ENCODE data around the gene UQCRFS1.

The UQCRFS1 gene

DNA sequence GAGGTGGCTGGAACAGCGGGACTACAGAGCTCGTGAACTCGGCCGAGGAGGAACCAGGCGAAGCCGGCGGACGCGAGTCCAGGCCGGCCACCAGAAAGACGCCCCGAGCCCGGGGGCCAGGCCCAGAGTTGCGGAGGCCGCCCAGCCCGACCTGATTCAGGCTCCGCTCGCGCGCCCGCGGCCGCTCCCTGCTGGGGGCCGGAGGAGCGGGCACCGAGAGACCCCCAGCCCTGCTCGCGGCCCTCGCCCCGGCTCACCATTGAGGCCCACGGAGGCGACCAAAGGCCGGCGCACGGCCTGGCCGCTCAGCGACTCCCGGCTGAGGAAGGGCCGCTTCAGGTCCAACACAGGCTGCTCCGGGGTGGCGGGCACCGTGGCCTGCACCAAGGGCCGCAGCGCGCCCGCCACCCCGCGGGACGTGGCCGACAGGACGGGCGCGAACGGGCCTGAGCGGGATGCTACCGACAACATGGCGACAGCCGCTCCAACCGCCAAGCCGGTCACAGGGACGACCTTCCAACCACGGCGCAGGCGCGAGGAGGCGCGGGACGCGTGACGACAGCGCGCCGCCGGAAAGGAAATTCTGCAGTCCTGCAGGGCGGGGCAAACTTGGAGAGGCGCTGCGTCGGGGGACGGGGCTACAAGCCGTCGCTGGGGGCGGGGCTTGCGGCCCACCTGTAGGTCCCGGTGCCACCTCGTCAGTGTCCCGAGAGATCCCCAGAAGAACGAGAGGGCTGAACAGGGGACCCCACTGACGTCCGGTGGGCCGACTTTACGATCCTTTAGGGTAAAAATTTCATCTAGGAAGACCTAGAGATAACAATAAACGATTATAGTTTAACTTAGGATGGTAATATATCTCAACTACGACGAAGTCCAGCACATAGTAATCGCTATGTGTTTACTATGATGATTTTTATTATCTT lies at the start of gene UQCRFS1:
Gene UQCRFS1, minus strand, starts transcription at position 504 of the 926 bp plus-strand sequence. Its CDS starts 33 bp downstream, at position 471.
- Histone ChIP-seq H3K36me3 (ENCODE audit: control insufficient read depth, insufficient read depth, low read length) (no peaks in the 10 kb centered on the region), H3K9me3 (ENCODE audit: control insufficient read depth, low read length) (no peaks in the 10 kb centered on the region), H3K27ac (peak within 1 kb of the TSS; percentile 82), H3K4me2 (ENCODE audit: low read length) (peak within 1 kb of the TSS; percentile 83), H3K9ac (peak within 1 kb of the TSS; percentile 64), H3K27me3 (ENCODE audit: control insufficient read depth, insufficient read depth, low read length) (no peaks in the 10 kb centered on the region), H2AFZ (peak within 1 kb of the TSS; percentile 62), H3K4me3 (ENCODE audit: low read depth, low read length) (peak within 1 kb of the TSS; percentile 98), H3K79me2 (peaks cover 20% of the 10 kb centered on the region), H3K4me1 (peaks cover 8% of the 10 kb centered on the region)
- TF ChIP-seq, protein P1, sequence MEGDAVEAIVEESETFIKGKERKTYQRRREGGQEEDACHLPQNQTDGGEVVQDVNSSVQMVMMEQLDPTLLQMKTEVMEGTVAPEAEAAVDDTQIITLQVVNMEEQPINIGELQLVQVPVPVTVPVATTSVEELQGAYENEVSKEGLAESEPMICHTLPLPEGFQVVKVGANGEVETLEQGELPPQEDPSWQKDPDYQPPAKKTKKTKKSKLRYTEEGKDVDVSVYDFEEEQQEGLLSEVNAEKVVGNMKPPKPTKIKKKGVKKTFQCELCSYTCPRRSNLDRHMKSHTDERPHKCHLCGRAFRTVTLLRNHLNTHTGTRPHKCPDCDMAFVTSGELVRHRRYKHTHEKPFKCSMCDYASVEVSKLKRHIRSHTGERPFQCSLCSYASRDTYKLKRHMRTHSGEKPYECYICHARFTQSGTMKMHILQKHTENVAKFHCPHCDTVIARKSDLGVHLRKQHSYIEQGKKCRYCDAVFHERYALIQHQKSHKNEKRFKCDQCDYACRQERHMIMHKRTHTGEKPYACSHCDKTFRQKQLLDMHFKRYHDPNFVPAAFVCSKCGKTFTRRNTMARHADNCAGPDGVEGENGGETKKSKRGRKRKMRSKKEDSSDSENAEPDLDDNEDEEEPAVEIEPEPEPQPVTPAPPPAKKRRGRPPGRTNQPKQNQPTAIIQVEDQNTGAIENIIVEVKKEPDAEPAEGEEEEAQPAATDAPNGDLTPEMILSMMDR (IDR thresholded peaks at IDR 0.05): no peak

DNA sequence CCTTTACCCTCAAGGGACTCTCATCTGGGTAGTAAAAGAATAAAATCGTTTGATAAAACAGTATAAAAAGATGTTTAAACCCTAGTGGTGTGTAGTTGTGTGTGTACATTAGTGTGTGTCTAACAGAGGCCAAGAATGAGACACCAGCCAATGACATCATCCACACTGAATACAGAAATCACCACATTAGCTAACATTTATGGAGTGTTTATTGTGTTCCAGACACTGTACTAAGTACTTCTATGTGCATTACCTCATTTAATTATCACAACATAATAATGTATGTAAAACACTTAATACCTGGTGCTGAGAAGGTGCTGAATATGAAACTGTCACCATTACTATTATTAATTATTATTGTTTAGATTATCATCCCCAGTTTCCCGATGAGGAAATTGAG lies 49.1 kb upstream of the UQCRFS1 start:
- no peaks in the 10 kb centered on the region for H3K4me1 ChIP-seq
- H3K9me3 ChIP-seq (ENCODE audit: control insufficient read depth, low read length): no peaks in the 10 kb centered on the region
- H3K36me3 ChIP-seq (ENCODE audit: control insufficient read depth, insufficient read depth, low read length): no peaks in the 10 kb centered on the region
- H3K79me2 ChIP-seq: no peaks in the 10 kb centered on the region
- no peak overlapping the region for H3K9ac ChIP-seq
- TF ChIP-seq, protein P1 (IDR thresholded peaks at IDR 0.05): no peak
- no peak overlapping the region for H3K27ac ChIP-seq
- H3K4me3 ChIP-seq (ENCODE audit: low read depth, low read length): no peak overlapping the region
- H3K27me3 ChIP-seq (ENCODE audit: control insufficient read depth, insufficient read depth, low read length): no peaks in the 10 kb centered on the region
- no peak overlapping the region for H3K4me2 ChIP-seq (ENCODE audit: low read length)
- no peak overlapping the region for H2AFZ ChIP-seq

DNA sequence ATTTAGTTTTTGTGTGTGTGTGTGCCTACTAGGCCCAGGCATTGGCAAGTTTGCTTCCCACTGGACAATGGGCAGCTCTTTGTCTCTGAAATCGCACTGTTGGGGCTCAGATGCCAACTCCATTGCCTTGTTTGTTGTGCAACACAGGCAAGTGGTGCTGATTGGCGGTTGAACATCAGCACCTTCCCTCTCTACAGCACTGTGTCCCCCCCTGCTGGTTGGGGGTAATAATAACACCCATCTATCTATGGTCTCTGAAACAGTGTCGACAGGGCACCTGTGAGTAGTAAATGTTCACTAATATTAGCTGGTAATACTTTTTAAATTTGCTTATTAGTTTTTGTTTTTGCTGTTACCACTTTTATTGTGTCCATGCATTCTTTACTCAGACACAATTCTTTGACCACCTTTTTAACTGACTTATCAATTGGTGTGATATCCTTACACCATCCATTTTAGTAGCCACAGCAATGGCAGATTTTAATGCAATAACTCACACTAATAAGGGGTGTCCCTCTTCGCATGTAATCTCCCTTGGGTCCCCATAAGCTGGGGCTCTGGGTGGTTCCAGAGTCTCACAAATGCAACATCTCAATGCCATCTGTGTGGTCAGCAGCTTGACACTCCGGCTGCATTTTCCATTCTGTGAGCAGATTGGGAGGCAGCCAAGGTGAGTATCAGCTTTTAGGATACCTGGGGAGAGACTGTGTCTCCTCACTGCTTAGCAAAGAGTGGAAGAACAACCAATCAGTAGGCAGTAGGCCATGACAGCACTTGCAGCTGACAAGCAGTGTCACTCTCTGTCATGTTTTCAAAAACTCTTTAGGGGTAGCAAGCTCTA lies 47.7 kb upstream of the UQCRFS1 start:
- Histone ChIP-seq H3K9ac (no peak overlapping the region), H3K27ac (no peak overlapping the region)

DNA sequence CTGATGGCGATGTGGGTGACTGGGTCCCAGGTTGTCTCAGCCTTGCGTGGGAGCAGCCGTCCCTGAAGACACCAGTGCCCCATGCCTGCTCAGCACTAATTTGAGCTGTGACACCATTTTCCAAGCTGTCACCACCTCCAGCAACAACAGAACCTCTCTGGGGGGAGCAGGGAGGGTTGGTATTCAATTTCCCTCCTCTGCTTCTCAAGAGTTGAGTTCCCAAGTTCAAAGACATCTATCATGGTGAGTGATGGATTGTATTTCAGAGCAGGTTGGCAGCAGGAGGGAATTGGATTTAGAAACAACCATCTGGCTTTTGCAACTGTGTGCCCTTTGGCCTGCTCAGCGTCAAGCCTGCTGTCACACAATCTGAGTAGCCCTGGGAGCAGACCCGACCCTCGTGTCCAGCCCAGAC lies 46.9 kb upstream of the UQCRFS1 start:
- no peaks in the 10 kb centered on the region for H3K27me3 ChIP-seq (ENCODE audit: control insufficient read depth, insufficient read depth, low read length)
- H3K9ac ChIP-seq: no peak overlapping the region
- H2AFZ ChIP-seq: no peak overlapping the region
- H3K4me2 ChIP-seq (ENCODE audit: low read length): no peak overlapping the region
- H3K27ac ChIP-seq: no peak overlapping the region
- H3K4me3 ChIP-seq (ENCODE audit: low read depth, low read length): no peak overlapping the region
- H3K79me2 ChIP-seq: no peaks in the 10 kb centered on the region
- no peaks in the 10 kb centered on the region for H3K4me1 ChIP-seq
- no peaks in the 10 kb centered on the region for H3K9me3 ChIP-seq (ENCODE audit: control insufficient read depth, low read length)
- H3K36me3 ChIP-seq (ENCODE audit: control insufficient read depth, insufficient read depth, low read length): no peaks in the 10 kb centered on the region
- TF ChIP-seq, protein P1 (IDR thresholded peaks at IDR 0.05): no peak

More for the DNA sequence above, 47.7 kb upstream of the UQCRFS1 start:
- Histone ChIP-seq H2AFZ (no peak overlapping the region), H3K27me3 (ENCODE audit: control insufficient read depth, insufficient read depth, low read length) (no peaks in the 10 kb centered on the region), H3K4me2 (ENCODE audit: low read length) (no peak overlapping the region), H3K79me2 (no peaks in the 10 kb centered on the region), H3K9me3 (ENCODE audit: control insufficient read depth, low read length) (no peaks in the 10 kb centered on the region), H3K4me1 (no peaks in the 10 kb centered on the region), H3K4me3 (ENCODE audit: low read depth, low read length) (no peak overlapping the region), H3K36me3 (ENCODE audit: control insufficient read depth, insufficient read depth, low read length) (no peaks in the 10 kb centered on the region)
- TF ChIP-seq, protein P1 (IDR thresholded peaks at IDR 0.05): peak; percentile 50
